Spleen (tissue), 7 donors: ENCODE measurements around the gene SLC5A11.

Source experiments
- CTCF ChIP-seq, 11 experiments: fragments of 200-600 bp in 7 of 11; fragments of 450-650 bp in 4 of 11; sonication (generic) in 4 of 11; IDR thresholded peaks in 8 of 11; conservative IDR thresholded peaks in 3 of 11; 1 replicate in 7 of 11; 2 replicates in 4 of 11; pipeline versions ENCODE4 v1.4.0 to v1.8.0; 2016 to 2021; ENCODE audit warnings: antibody characterized with exemption in 11 of 11, inconsistent platforms in 4 of 11, mild to moderate bottlenecking in 1 of 11
- POLR2A ChIP-seq, 3 donors: fragments of 450-650 bp; IDR thresholded peaks; one replicate each; pipeline ENCODE4 v1.5.1; 2017; ENCODE audit warnings: antibody characterized with exemption in 3 of 3, mild to moderate bottlenecking in 1 of 3
- donor health status: DM: no; HTN: no; CAD: no; lungs with moderate emphysema.
- donor health status: DM: no; HTN: no; CAD: no.
- donor health status: DM: no; HTN: no; CAD: no.

GRCh38 chr16:24950275-24950674, 104.5 kb downstream of the SLC5A11 start:
- no peak for TF ChIP-seq POLR2A (IDR thresholded peaks at IDR 0.05)
- TF ChIP-seq CTCF (IDR thresholded peaks at IDR 0.05 in 8 of 11, conservative IDR thresholded peaks at IDR 0.05 in 3 of 11) = no peak
